Brain microvascular endothelial cell (primary cell): ENCODE data around the gene MDFI.

Experiments used
- DNase-seq: peaks from one replicate; pipeline ENCODE4 v3.0.0-alpha.2; 2020
- H3K27ac ChIP-seq: fragments of 250-450 bp; sonication (Bioruptor Pico); 2 replicates; pipeline ENCODE4 v1.5.1; 2020; ENCODE audit warnings: mild to moderate bottlenecking, moderate library complexity
- H3K27me3 ChIP-seq: fragments of 250-450 bp; sonication (Bioruptor Pico); replicated peaks from 2 replicates; pipeline ENCODE4 v1.5.1; 2020; ENCODE audit warnings: mild to moderate bottlenecking
- H3K36me3 ChIP-seq: fragments of 250-450 bp; sonication (Bioruptor Pico); replicated peaks from 2 replicates; pipeline ENCODE4 v1.5.1; 2020; ENCODE audit warnings: mild to moderate bottlenecking
- H3K4me3 ChIP-seq: 2 replicates; pipeline ENCODE4 v1.5.1; 2011; ENCODE audit warnings: low read depth, mild to moderate bottlenecking, control low read depth, low read length, moderate library complexity
- in situ Hi-C: cut with HindIII; loops from 2 replicates; pipeline ENCODE4 v1.10.0; 2017; ENCODE audit warnings: low sequenced_read_pairs, low pct_ligation_motif_present
- TF ChIP-seq, protein P1 (sequence below): IDR thresholded peaks from 2 replicates; pipeline ENCODE4 v1.5.1; 2011; ENCODE audit warnings: low read depth, mild to moderate bottlenecking, moderate library complexity, low read length, control low read depth, inconsistent platforms; ENCODE audit errors: missing control alignments

MDFI gene

DNA sequence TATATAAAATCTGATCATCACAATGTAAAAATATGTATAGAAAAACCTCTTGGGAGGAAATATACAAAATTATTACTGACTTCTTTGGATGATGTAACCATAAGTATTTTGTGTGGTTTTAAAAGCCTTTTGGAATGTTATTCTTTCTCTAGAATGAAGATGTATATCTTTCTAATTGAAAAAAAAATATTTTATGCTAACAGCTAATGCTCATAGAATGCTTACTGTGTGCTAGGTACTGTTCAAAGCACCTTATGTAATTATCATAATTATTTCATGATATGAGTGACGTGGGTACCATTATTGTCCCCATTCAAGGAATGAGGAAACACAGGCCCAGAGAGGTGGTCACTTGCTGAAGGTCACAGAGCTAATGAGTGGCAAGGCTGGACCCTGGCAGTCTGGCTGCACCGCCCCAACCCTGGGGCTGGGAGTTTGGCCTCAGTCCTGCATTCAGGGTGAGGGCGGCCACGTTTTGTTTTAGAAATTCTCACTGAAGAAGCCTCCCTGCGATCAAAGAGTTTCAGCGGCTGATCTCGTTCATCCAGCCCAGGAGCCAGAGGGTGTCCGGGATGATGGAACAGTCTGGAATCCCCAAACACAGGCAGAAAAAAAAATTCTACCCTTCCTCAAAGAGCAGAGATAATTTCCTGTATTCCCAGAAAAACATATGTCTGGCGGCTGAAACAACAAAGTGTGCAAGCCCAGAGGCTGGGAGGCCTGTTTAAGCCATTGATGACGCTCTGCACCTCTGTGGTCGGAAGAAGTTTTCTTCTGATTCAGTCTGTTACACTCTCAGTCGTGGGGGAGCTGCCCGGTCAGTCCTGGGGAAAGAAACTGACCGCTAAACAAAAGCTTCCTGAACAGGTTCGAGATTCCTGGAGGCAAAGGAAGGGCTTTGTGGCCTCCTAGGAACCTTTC lies 59.9 kb downstream of the MDFI start:
- in situ Hi-C loops, result no loop called here
- DNase-seq, result peak; percentile 96
- H3K4me3 ChIP-seq, result peak overlapping the region; percentile 7
- H3K27me3 ChIP-seq, result no peaks in the 10 kb centered on the region
- TF ChIP-seq, protein P1, sequence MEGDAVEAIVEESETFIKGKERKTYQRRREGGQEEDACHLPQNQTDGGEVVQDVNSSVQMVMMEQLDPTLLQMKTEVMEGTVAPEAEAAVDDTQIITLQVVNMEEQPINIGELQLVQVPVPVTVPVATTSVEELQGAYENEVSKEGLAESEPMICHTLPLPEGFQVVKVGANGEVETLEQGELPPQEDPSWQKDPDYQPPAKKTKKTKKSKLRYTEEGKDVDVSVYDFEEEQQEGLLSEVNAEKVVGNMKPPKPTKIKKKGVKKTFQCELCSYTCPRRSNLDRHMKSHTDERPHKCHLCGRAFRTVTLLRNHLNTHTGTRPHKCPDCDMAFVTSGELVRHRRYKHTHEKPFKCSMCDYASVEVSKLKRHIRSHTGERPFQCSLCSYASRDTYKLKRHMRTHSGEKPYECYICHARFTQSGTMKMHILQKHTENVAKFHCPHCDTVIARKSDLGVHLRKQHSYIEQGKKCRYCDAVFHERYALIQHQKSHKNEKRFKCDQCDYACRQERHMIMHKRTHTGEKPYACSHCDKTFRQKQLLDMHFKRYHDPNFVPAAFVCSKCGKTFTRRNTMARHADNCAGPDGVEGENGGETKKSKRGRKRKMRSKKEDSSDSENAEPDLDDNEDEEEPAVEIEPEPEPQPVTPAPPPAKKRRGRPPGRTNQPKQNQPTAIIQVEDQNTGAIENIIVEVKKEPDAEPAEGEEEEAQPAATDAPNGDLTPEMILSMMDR, result no peak
- H3K27ac ChIP-seq, result peak overlapping the region; percentile 98
- no peaks in the 10 kb centered on the region for H3K36me3 ChIP-seq

DNA sequence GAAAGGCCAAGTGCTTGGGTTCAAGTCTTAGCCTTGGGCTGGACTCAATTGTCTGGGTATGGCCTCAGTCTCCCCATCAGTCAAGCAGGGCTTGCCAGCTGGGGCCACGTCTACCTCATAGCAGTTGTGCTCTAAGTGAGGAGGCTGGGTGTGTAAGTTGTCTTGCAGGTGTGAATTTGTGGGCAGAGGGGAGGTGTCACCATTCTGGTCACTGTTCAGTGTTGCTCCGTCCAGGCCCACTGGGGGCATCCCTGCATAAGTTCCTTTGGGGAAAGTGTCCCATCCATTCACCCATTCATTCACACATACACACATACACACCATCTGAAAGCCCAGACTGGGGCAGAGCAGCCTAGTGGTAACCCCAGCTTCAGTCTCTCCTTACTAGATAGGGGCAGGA lies 60.8 kb downstream of the MDFI start:
- Histone ChIP-seq H3K36me3 (no peaks in the 10 kb centered on the region), H3K27me3 (no peaks in the 10 kb centered on the region), H3K27ac (peak overlapping the region; percentile 98), H3K4me3 (no peak overlapping the region)
- TF ChIP-seq, protein P1, result no peak
- DNase-seq, result no peak
- in situ Hi-C loops, result no loop called here

DNA sequence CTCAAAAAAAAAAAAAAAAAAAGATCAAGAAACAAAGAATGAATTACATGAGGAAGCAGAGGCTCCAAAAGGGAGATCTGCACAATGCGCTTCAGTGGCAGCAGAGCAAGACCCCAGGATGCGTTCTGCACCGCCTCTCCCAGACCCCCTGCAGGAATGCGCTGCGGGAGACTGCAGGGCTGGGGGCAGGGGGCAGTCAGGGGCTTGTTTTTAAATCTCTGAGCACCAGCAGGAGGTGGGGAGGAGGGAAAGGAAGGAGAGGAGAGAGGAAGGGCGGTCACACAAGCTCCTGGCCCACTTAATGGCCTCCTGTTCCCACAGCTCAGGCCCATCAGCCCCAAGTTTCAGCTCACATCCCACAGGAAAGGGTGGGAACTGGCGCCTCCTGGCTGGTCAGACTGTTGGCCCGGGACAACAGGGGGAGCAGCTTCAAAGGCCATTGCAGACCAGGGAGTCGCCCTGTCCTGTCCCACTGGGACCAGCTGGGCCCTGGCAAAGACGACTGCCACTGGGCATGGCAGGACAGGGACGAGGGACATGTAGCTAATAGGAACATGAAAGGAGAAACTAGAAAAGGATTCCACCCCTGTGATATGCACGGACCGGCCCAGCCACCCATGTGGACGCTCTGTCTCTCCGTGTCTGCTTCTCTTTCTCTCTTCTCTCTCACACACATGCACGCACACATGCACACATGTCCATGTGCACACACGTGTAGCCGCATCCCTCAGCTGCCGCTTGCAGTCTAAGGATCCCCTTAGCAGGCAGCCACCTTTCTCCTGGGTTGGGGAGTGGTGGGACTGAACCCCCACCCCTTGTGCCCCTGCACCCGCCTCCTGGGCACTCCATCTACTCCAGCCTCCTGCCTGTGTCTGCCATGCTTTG lies 62.4 kb downstream of the MDFI start:
- Histone ChIP-seq H3K27me3 (no peaks in the 10 kb centered on the region), H3K27ac (peak overlapping the region; percentile 34), H3K4me3 (no peak overlapping the region), H3K36me3 (no peaks in the 10 kb centered on the region)
- in situ Hi-C loops, result no loop called here
- TF ChIP-seq, protein P1, result peak; percentile 46
- DNase-seq, result no peak

DNA sequence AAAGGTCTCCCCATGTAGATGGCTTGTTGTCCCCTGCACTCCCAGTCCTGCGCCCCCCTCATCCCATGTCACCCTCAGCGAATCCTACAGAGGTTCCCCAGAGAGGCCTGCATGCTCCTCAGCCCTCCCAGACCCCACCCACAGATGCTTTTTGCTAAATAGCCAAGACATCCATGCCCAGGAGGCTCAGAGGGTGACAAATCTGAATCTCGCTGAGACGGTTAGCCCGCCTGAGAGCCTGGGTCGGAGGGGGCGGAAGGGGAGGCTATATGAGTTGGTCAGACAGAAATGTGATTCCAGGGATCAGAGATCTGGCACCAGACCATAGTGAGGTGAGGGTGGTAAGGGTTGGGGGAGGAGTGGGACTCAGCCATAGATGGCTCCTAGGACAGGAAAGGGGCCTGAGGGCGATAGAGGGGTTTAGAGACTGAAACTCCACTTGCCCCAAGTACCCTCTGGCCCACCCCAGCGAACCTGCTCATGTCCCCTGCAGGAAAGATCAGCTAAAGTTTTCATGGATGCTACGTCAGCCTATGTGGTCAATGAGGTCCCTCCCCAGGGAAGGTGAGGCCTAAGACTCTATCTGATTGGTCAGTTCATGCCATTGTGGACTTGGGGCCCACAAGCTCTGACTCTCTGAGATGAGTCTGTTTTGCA lies 63.9 kb downstream of the MDFI start:
- in situ Hi-C loops, result no loop called here
- DNase-seq, result no peak
- TF ChIP-seq, protein P1, result no peak
- Histone ChIP-seq H3K36me3 (no peaks in the 10 kb centered on the region), H3K4me3 (no peak overlapping the region), H3K27ac (no peak overlapping the region), H3K27me3 (no peaks in the 10 kb centered on the region)

DNA sequence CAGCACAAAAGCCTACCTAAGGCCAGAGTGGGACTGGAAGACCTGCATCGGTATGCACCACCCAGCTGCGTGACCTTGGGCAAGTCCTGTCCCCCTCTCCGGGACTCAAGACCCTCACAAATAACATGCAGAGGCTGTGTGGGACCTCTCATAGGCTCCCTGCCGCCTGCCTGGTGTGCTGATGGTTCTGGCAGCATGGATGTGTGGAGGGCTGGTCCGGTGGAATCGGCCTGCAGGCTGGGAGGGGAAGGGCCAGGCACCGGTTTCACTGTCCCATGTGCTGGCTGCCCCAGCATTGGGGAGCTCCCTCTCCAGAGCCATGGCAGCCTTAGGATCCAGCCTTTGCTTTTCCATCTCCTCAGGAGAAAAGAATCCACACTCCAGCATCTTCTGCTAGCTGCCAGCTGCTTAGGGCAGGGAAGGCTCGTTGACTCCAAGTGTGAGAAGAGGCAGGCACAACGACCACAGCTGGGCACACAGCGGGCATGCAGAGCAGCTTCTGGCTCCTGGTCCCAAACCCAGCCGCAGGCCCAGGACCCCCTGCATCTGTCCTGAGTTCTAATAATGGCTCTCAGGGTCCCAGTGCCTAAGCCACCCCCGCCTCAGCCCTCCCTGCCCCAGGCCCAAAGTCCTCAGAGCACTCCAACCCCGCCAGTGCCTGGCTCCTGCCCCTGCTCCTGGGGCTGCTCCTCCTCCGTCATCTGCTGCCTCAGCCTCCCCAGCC lies 64.7 kb downstream of the MDFI start:
- TF ChIP-seq, protein P1, result no peak
- H3K36me3 ChIP-seq, result no peaks in the 10 kb centered on the region
- H3K4me3 ChIP-seq, result no peak overlapping the region
- no peak for DNase-seq
- H3K27ac ChIP-seq, result no peak overlapping the region
- no peaks in the 10 kb centered on the region for H3K27me3 ChIP-seq
- in situ Hi-C loops, result no loop called here
